ENCODE data around the gene STXBP1.

The STXBP1 gene

GRCh38 chr9:127611899-127612790, at the start of gene STXBP1:
Gene STXBP1 (plus strand): TSS chr9:127612277. CDS start chr9:127612404, 127 bp downstream.
- POLR2A ChIA-PET (ENCODE audit: low non-redundant PET): interaction anchor here (0.6 kb wide), 1 partner anchor 109 kb away, joined by 3 read pairs; no protein-coding TSS in a partner anchor
- TF ChIP-seq CTCF (conservative IDR thresholded peaks at IDR 0.05; ENCODE audit: low read depth): 0 out of 2 replicates have a peak, but pooled peaks have one; percentile 24
- H3K27ac ChIP-seq: peak within 1 kb of the TSS; percentile 87
- CTCF ChIA-PET: interaction anchor here (0.6 to 0.9 kb wide), 3 partner anchors 19 to 174 kb away, joined by 3 to 4 read pairs (median 4); partner anchors contain the start of gene CDK9
- DNase-seq (ENCODE audit: low spot score): peak; percentile 98

- H3K27ac ChIP-seq: peak overlapping the region; percentile 99
- no peak for TF ChIP-seq CTCF (conservative IDR thresholded peaks at IDR 0.05; ENCODE audit: low read depth)
- ChIA-PET POLR2A (ENCODE audit: low non-redundant PET) (interaction anchor here (0.9 kb wide), 1 partner anchor 12 kb away, joined by 3 read pairs; no protein-coding TSS in a partner anchor), CTCF (interaction anchor here (0.7 to 1.8 kb wide), 3 partner anchors 36 to 315 kb away, joined by 3 to 4 read pairs (median 3); partner anchors contain the start of gene AK1)
- no peak for DNase-seq (ENCODE audit: low spot score)
Measured at GRCh38 chr9:127562279-127562796, 49.7 kb upstream of the STXBP1 start.

- no peak for DNase-seq (ENCODE audit: low spot score)
- CTCF ChIA-PET: no interaction called here
Measured at GRCh38 chr9:127562841-127563401, 49.2 kb upstream of the STXBP1 start.

GRCh38 chr9:127563579-127563978, 48.5 kb upstream of the STXBP1 start:
- POLR2A ChIA-PET (ENCODE audit: low non-redundant PET): interaction anchor here (0.7 to 2.1 kb wide), 2 partner anchors 14 to 16 kb away, joined by 3 to 4 read pairs; no protein-coding TSS in a partner anchor
- no peak for DNase-seq (ENCODE audit: low spot score)
- CTCF ChIA-PET: interaction anchor here (0.6 kb wide), 1 partner anchor 87 kb away, joined by 3 read pairs; no protein-coding TSS in a partner anchor
- TF ChIP-seq CTCF (conservative IDR thresholded peaks at IDR 0.05; ENCODE audit: low read depth): no peak
- H3K27ac ChIP-seq: peak overlapping the region; percentile 99

More at GRCh38 chr9:127562841-127563401, 49.2 kb upstream of the STXBP1 start:
- no peak for TF ChIP-seq CTCF (conservative IDR thresholded peaks at IDR 0.05; ENCODE audit: low read depth)
- POLR2A ChIA-PET (ENCODE audit: low non-redundant PET): no interaction called here
- peak overlapping the region; percentile 99 for H3K27ac ChIP-seq

GRCh38 chr9:127565231-127565630, 46.8 kb upstream of the STXBP1 start:
- DNase-seq (ENCODE audit: low spot score): no peak
- H3K27ac ChIP-seq: peak overlapping the region; percentile 99
- ChIA-PET POLR2A (ENCODE audit: low non-redundant PET) (interaction anchor here (0.7 to 2.1 kb wide), 2 partner anchors 14 to 19 kb away, joined by 3 to 4 read pairs; no protein-coding TSS in a partner anchor), CTCF (interaction anchor here (0.6 kb wide), 2 partner anchors 30 to 61 kb away, joined by 3 to 10 read pairs; no protein-coding TSS in a partner anchor)
- TF ChIP-seq CTCF (conservative IDR thresholded peaks at IDR 0.05; ENCODE audit: low read depth): no peak
